H1 (cell line): Measurements from ENCODE around the gene MBNL1. TPM values are rescaled to one million over a fixed set of nuclear protein-coding genes. Genes with fewer than 3 reads are reported as not detected.

Source experiments
- CTCF ChIA-PET: fragments of 300-600 bp; sonication (Branson Sonifier 250); formaldehyde crosslinking; loops from one replicate; lab custom pipeline; 2021; ENCODE audit not compliant: partially characterized antibody; lab: Charles Lee
- POLR2A ChIA-PET: fragments of 300-600 bp; sonication (Branson Sonifier 250); formaldehyde crosslinking; loops from one replicate; lab custom pipeline; 2021; ENCODE audit warnings: inconsistent platforms; ENCODE audit not compliant: partially characterized antibody; lab: Charles Lee
- DNase-seq, 2 experiments: peaks; one replicate each; pipeline versions ENCODE4 v3.0.0 to v3.0.0-alpha.2; 2010 to 2022; ENCODE audit warnings: low spot score in 2 of 2, low read depth in 1 of 2, mixed read lengths in 1 of 2
- FAIRE-seq: peaks from 2 replicates; lab custom pipeline; 2011; peaks lifted over from hg19 to GRCh38; lab: Jason Lieb, UNC
- H2AFZ ChIP-seq: 2 replicates; pipeline ENCODE4 v1.8.1; 2012; ENCODE audit warnings: low read length, inconsistent platforms
- H2AK5ac ChIP-seq: 2 replicates; pipeline ENCODE4 v1.6.1; 2013; ENCODE audit warnings: low read depth, low read length
- H2BK120ac ChIP-seq: replicated peaks from 2 replicates; pipeline ENCODE3; 2013; ENCODE audit warnings: low read depth, low read length, inconsistent platforms
- H2BK12ac ChIP-seq: 2 replicates; pipeline ENCODE4 v1.6.1; 2013; ENCODE audit warnings: low read depth, low read length
- H2BK15ac ChIP-seq: 2 replicates; pipeline ENCODE4 v1.6.1; 2013; ENCODE audit warnings: low read length
- H2BK20ac ChIP-seq: 2 replicates; pipeline ENCODE4 v1.6.1; 2013; ENCODE audit warnings: low read length
- H2BK5ac ChIP-seq: 2 replicates; pipeline ENCODE4 v1.6.1; 2013; ENCODE audit warnings: low read depth, low read length
- H3K14ac ChIP-seq: 2 replicates; pipeline ENCODE4 v1.6.1; 2013; ENCODE audit warnings: inconsistent platforms; ENCODE audit not compliant: insufficient read length
- H3K18ac ChIP-seq: 2 replicates; pipeline ENCODE4 v1.6.1; 2013; ENCODE audit warnings: low read length; ENCODE audit errors: extremely low read depth
- H3K23ac ChIP-seq: 2 replicates; pipeline ENCODE4 v1.6.1; 2013; ENCODE audit warnings: inconsistent platforms; ENCODE audit not compliant: insufficient read length
- H3K23me2 ChIP-seq: 2 replicates; pipeline ENCODE4 v1.6.1; 2013; ENCODE audit warnings: low read depth, low read length
- H3K27ac ChIP-seq: 2 replicates; pipeline ENCODE4 v1.6.1; 2011; ENCODE audit warnings: low read depth, low read length, inconsistent platforms
- H3K27me3 ChIP-seq, 4 experiments: replicated peaks in 1 of 4; 1 replicate in 1 of 4; 2 replicates in 3 of 4; pipeline versions ENCODE4 v1.6.1 to v1.8.1; 2011 to 2013; ENCODE audit warnings: low read length in 3 of 4, mild to moderate bottlenecking in 3 of 4, inconsistent platforms in 2 of 4, mixed read lengths in 2 of 4, moderate library complexity in 1 of 4; ENCODE audit not compliant: control insufficient read depth in 3 of 4, insufficient read depth in 3 of 4; ENCODE audit errors: extremely low read depth in 1 of 4
- H3K36me3 ChIP-seq, 4 experiments: 2 replicates each; pipeline versions ENCODE4 v1.6.1 to v1.8.1; 2011 to 2013; ENCODE audit warnings: mild to moderate bottlenecking in 4 of 4, low read length in 3 of 4, moderate library complexity in 2 of 4, control low read depth in 1 of 4, inconsistent platforms in 1 of 4; ENCODE audit not compliant: insufficient read depth in 4 of 4, control insufficient read depth in 2 of 4
- H3K4ac ChIP-seq: replicated peaks from 2 replicates; pipeline ENCODE3; 2013; ENCODE audit warnings: low read length, low read depth, mixed read lengths, inconsistent platforms; ENCODE audit not compliant: insufficient read length
- H3K4me1 ChIP-seq, 4 experiments: replicated peaks in 1 of 4; 1 replicate in 1 of 4; 2 replicates in 3 of 4; pipeline versions ENCODE4 v1.6.1 to v1.8.1; 2011 to 2013; ENCODE audit warnings: low read length in 3 of 4, inconsistent platforms in 2 of 4, mixed read lengths in 1 of 4; ENCODE audit not compliant: insufficient read depth in 4 of 4, control insufficient read depth in 3 of 4
- H3K4me2 ChIP-seq, 2 experiments: 2 replicates each; pipeline versions ENCODE4 v1.6.1 to v1.8.1; 2011 to 2013; ENCODE audit warnings: low read depth in 2 of 2, low read length in 2 of 2, control low read depth in 1 of 2, inconsistent platforms in 1 of 2, mild to moderate bottlenecking in 1 of 2; ENCODE audit not compliant: insufficient read depth in 1 of 2
- H3K4me3 ChIP-seq, 4 experiments: fragments of 200-600, 300-600 bp in 1 of 4; sonication (generic), shearing (Covaris generic), sonication (Bioruptor Twin) in 1 of 4; 2 replicates each; pipeline versions ENCODE4 v1.5.1 to v1.8.1; 2011 to 2016; ENCODE audit warnings: low read length in 4 of 4, low read depth in 3 of 4, control low read depth in 2 of 4, inconsistent platforms in 2 of 4, mild to moderate bottlenecking in 2 of 4, mixed read lengths in 1 of 4, moderate library complexity in 1 of 4; ENCODE audit not compliant: insufficient read depth in 2 of 4; ENCODE audit errors: extremely low read depth in 1 of 4
- H3K56ac ChIP-seq: replicated peaks from 2 replicates; pipeline ENCODE3; 2013; ENCODE audit warnings: low read depth, mild to moderate bottlenecking, mixed read lengths, low read length, inconsistent platforms; ENCODE audit not compliant: insufficient read length
- H3K79me1 ChIP-seq: 2 replicates; pipeline ENCODE4 v1.6.1; 2013; ENCODE audit warnings: low read depth, low read length, control low read depth
- H3K79me2 ChIP-seq, 2 experiments: 2 replicates each; pipeline versions ENCODE4 v1.6.1 to v1.8.1; 2012 to 2013; ENCODE audit warnings: low read length in 2 of 2, mild to moderate bottlenecking in 2 of 2, inconsistent platforms in 1 of 2; ENCODE audit not compliant: insufficient read depth in 2 of 2, control insufficient read depth in 1 of 2
- H3K9ac ChIP-seq, 4 experiments: replicated peaks in 1 of 4; 1 replicate in 1 of 4; 2 replicates in 3 of 4; pipeline versions ENCODE4 v1.6.1 to v1.8.1; 2011 to 2013; ENCODE audit warnings: low read depth in 3 of 4, low read length in 3 of 4, control low read depth in 2 of 4, mild to moderate bottlenecking in 2 of 4, moderate library complexity in 2 of 4, inconsistent platforms in 1 of 4; ENCODE audit errors: extremely low read depth in 1 of 4
- H3K9me3 ChIP-seq, 2 experiments: 2 replicates each; pipeline versions ENCODE4 v1.6.1 to v1.8.1; 2012 to 2013; ENCODE audit warnings: mild to moderate bottlenecking in 2 of 2, moderate library complexity in 2 of 2, control low read depth in 1 of 2, inconsistent platforms in 1 of 2, low read depth in 1 of 2, low read length in 1 of 2, mixed read lengths in 1 of 2; ENCODE audit not compliant: insufficient read depth in 2 of 2
- H4K20me1 ChIP-seq, 2 experiments: replicated peaks in 1 of 2; 2 replicates each; pipeline versions ENCODE3 to v1.8.1; 2011 to 2013; ENCODE audit warnings: inconsistent platforms in 2 of 2, low read length in 2 of 2, mild to moderate bottlenecking in 1 of 2; ENCODE audit not compliant: insufficient read depth in 2 of 2, control insufficient read depth in 1 of 2
- H4K5ac ChIP-seq: 2 replicates; pipeline ENCODE4 v1.6.1; 2013; ENCODE audit warnings: low read length, low read depth, mixed read lengths, inconsistent platforms; ENCODE audit not compliant: insufficient read length
- H4K8ac ChIP-seq: 2 replicates; pipeline ENCODE4 v1.8.0; 2013; ENCODE audit warnings: mild to moderate bottlenecking, moderate library complexity, low read length, inconsistent platforms; ENCODE audit not compliant: insufficient read depth; ENCODE audit errors: extremely low read depth
- H4K91ac ChIP-seq: replicated peaks from 2 replicates; pipeline ENCODE3; 2013; ENCODE audit warnings: low read length, mixed read lengths, inconsistent platforms; ENCODE audit not compliant: insufficient read length
- BACH1 ChIP-seq: IDR thresholded peaks from 2 replicates; pipeline ENCODE4 v1.6.1; 2012; ENCODE audit warnings: low read length, improper control_type of control experiment
- CBX5 ChIP-seq: fragments of 300-800, 300-1000 bp; sonication (generic); IDR thresholded peaks from 2 replicates; pipeline ENCODE4 v1.7.1; 2016; ENCODE audit warnings: antibody characterized with exemption, low read length, low read depth
- EZH2 ChIP-seq: fragments of 200-600 bp; sonication (generic); IDR thresholded peaks from 2 replicates; pipeline ENCODE4 v1.7.1; 2012; ENCODE audit warnings: low read depth, mild to moderate bottlenecking, moderate library complexity, low read length, inconsistent platforms; ENCODE audit not compliant: severe bottlenecking
- GABPA ChIP-seq: IDR thresholded peaks from 2 replicates; pipeline ENCODE4 v1.6.1; 2011; ENCODE audit warnings: mild to moderate bottlenecking, low read length, moderate library complexity, borderline replicate concordance; ENCODE audit not compliant: insufficient read depth
- HDAC6 ChIP-seq: IDR thresholded peaks from one replicate; pipeline ENCODE4 v1.7.1; 2012; ENCODE audit warnings: low read depth, mild to moderate bottlenecking, inconsistent platforms, low read length, moderate library complexity
- MAX ChIP-seq: IDR thresholded peaks from 2 replicates; pipeline ENCODE4 v1.6.1; 2012; ENCODE audit warnings: inconsistent platforms
- RBBP5 ChIP-seq: IDR thresholded peaks from 2 replicates; pipeline ENCODE4 v1.7.1; 2012; ENCODE audit warnings: low read depth, mild to moderate bottlenecking, inconsistent platforms, low read length, moderate library complexity, borderline replicate concordance
- RNF2 ChIP-seq: fragments of 200-900, 300-1000 bp; sonication (generic); IDR thresholded peaks from 2 replicates; pipeline ENCODE4 v1.7.1; 2016; ENCODE audit warnings: borderline replicate concordance, low read depth, mild to moderate bottlenecking, antibody characterized with exemption, low read length; ENCODE audit not compliant: poor library complexity, severe bottlenecking; ENCODE audit errors: missing control alignments
- SIN3A ChIP-seq, 2 experiments: IDR thresholded peaks in 1 of 2; conservative IDR thresholded peaks in 1 of 2; 2 replicates each; pipeline ENCODE4 v1.6.1; 2011 to 2012; ENCODE audit warnings: low read length in 2 of 2, improper control_type of control experiment in 1 of 2, low read depth in 1 of 2, mild to moderate bottlenecking in 1 of 2
- SIRT6 ChIP-seq: IDR thresholded peaks from one replicate; pipeline ENCODE4 v1.7.1; 2012; ENCODE audit warnings: low read length, inconsistent platforms
- USF2 ChIP-seq: IDR thresholded peaks from 2 replicates; pipeline ENCODE4 v1.6.1; 2011; ENCODE audit warnings: low read length, improper control_type of control experiment
- WGBS, 2 experiments: shearing (Covaris generic) in 1 of 2; methylation state at CpG; one replicate each; pipeline versions ENCODE4 v1.1.6 to v1.1.7; 2013 to 2015; ENCODE audit warnings: low lambda C conversion rate in 2 of 2, mixed read lengths in 2 of 2, inconsistent platforms in 1 of 2, low coverage in 1 of 2, missing lambda C conversion rate in 1 of 2; ENCODE audit not compliant: insufficient replicate concordance in 2 of 2, insufficient coverage in 1 of 2, insufficient read length in 1 of 2; ENCODE audit errors: extremely low coverage in 1 of 2, missing lambda C conversion rate in 1 of 2; 5-methylcytosine and 5-hydroxymethylcytosine counted together
- polyA plus RNA-seq, 7 experiments: library from polyadenylated mRNA; depleted of rRNA in 3 of 7; stranded (reverse) in 5 of 7; unstranded in 2 of 7; fragments of >200 nt in 5 of 7; fragments of 200-250 nt in 2 of 7; gene quantifications; 1 replicate in 5 of 7; 2 replicates in 1 of 7; 4 replicates in 1 of 7; pipeline versions ENCODE4 v1.2.1 to v1.2.3, GENCODE V29; 2011 to 2013; ENCODE audit warnings: missing spikeins in 2 of 7, mixed read lengths in 2 of 7
- total RNA-seq: library from RNA; stranded (reverse); fragmentation: NEBNext Ultra II Directional; extraction: Animal tissue kit (Norgen Biotek cat#: 25700); gene quantifications from 2 replicates; pipeline ENCODE4 v1.2.1, GENCODE V29; 2021

MBNL1 gene
- total and polyA plus RNA-seq, 2 of the 8 experiments (the other 6 are each of a cell fraction or from before 2014, with no cell fraction given), result 5.0 to 16.4 TPM

GRCh38 chr3:152227027-152227426 lies 41.7 kb upstream of the MBNL1 start:
- Histone ChIP-seq H3K79me1 (no peaks in the 10 kb centered on the region), H2BK20ac (no peak overlapping the region), H3K14ac (no peak overlapping the region), H3K56ac (no peak overlapping the region), H4K5ac (no peak overlapping the region), H3K18ac (no peak overlapping the region), H3K27me3 (no peaks in the 10 kb centered on the region), H3K4me3 (no peak overlapping the region), H3K4me1 (no peaks in the 10 kb centered on the region), H2BK15ac (no peak overlapping the region), H4K8ac (no peak overlapping the region), H4K91ac (no peak overlapping the region), H2BK12ac (no peak overlapping the region), H2BK120ac (no peak overlapping the region), H3K4ac (no peak overlapping the region), H2AFZ (no peak overlapping the region), H3K27ac (no peak overlapping the region), H2AK5ac (no peak overlapping the region), H3K79me2 (no peaks in the 10 kb centered on the region), H3K36me3 (no peaks in the 10 kb centered on the region), H4K20me1 (no peaks in the 10 kb centered on the region), H2BK5ac (no peak overlapping the region), H3K4me2 (no peak overlapping the region), H3K23me2 (no peaks in the 10 kb centered on the region), H3K9ac (no peak overlapping the region), H3K23ac (no peak overlapping the region), H3K9me3 (no peaks in the 10 kb centered on the region)
- 97% methylated on average over 2 of the region's 2 CpGs; no CpG with 5 or more reads in 1 of the 2 experiments for WGBS, 2 experiments
- POLR2A ChIA-PET, result no interaction called here
- no peak for TF ChIP-seq SIRT6
- TF ChIP-seq GABPA, result no peak
- no peak for TF ChIP-seq BACH1
- no peak for TF ChIP-seq EZH2
- no peak for TF ChIP-seq RBBP5
- TF ChIP-seq RNF2, result no peak
- no peak for TF ChIP-seq HDAC6
- TF ChIP-seq USF2, result no peak
- no peak for TF ChIP-seq MAX
- TF ChIP-seq CBX5, result no peak
- TF ChIP-seq SIN3A (conservative IDR thresholded peaks at IDR 0.05 in 1 of 2, IDR thresholded peaks at IDR 0.05 in 1 of 2; ENCODE audit: low read depth in 1 of 2, low read length in 2 of 2), result no peak
- CTCF ChIA-PET, result interaction anchor here (1.0 kb wide), 1 partner anchor 44 kb away, joined by 3 read pairs; no protein-coding TSS in a partner anchor
- no peak for FAIRE-seq
- no peak for DNase-seq
